Measurements from ENCODE around the gene SDK1.

DNA sequence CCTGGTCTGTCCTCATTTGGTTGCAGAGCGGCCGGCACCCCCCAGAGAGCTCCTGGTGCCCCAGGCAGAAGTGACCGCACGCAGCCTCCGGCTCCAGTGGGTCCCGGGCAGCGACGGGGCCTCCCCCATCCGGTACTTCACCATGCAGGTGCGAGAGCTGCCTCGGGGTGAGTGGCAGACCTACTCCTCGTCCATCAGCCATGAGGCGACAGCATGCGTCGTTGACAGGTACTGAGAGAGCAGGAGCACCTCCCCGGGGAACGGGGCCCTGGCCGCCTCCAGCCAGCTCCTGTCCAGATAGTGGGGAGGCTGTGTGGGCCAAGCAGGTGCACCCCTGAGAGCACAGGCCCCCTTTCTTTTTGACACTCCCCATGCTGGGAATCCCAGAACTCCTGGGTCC is 848.2 kb downstream of the SDK1 start:
- TF ChIP-seq, protein P1, sequence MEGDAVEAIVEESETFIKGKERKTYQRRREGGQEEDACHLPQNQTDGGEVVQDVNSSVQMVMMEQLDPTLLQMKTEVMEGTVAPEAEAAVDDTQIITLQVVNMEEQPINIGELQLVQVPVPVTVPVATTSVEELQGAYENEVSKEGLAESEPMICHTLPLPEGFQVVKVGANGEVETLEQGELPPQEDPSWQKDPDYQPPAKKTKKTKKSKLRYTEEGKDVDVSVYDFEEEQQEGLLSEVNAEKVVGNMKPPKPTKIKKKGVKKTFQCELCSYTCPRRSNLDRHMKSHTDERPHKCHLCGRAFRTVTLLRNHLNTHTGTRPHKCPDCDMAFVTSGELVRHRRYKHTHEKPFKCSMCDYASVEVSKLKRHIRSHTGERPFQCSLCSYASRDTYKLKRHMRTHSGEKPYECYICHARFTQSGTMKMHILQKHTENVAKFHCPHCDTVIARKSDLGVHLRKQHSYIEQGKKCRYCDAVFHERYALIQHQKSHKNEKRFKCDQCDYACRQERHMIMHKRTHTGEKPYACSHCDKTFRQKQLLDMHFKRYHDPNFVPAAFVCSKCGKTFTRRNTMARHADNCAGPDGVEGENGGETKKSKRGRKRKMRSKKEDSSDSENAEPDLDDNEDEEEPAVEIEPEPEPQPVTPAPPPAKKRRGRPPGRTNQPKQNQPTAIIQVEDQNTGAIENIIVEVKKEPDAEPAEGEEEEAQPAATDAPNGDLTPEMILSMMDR (IDR thresholded peaks at IDR 0.05 in 2 of 3, conservative IDR thresholded peaks at IDR 0.05 in 1 of 3; ENCODE audit: control insufficient read depth in 2 of 3, extremely low read depth in 1 of 3, insufficient read depth in 1 of 3, low read depth in 3 of 3, low read length in 3 of 3): no peak
- no peak for TF ChIP-seq POLR2A (IDR thresholded peaks at IDR 0.05; ENCODE audit: low read depth, low read length)
- TF ChIP-seq ZNF274 (IDR thresholded peaks at IDR 0.05; ENCODE audit: insufficient read depth, insufficient read length): no peak
- TF ChIP-seq, protein P2, sequence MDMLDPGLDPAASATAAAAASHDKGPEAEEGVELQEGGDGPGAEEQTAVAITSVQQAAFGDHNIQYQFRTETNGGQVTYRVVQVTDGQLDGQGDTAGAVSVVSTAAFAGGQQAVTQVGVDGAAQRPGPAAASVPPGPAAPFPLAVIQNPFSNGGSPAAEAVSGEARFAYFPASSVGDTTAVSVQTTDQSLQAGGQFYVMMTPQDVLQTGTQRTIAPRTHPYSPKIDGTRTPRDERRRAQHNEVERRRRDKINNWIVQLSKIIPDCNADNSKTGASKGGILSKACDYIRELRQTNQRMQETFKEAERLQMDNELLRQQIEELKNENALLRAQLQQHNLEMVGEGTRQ (IDR thresholded peaks at IDR 0.05; ENCODE audit: borderline replicate concordance, low read depth, low read length): no peak
- no peak for TF ChIP-seq CEBPB (IDR thresholded peaks at IDR 0.05; ENCODE audit: borderline replicate concordance in 1 of 2, low read depth in 2 of 2, low read length in 2 of 2)
- no peak for TF ChIP-seq JUNB (IDR thresholded peaks at IDR 0.05)
- TF ChIP-seq TCF3 (IDR thresholded peaks at IDR 0.05; ENCODE audit: borderline replicate concordance, insufficient read depth, low read depth, low read length): no peak

Measured in GM12878 (cell line).